ENCODE data around the gene E2F1.

E2F1 gene

GRCh38 chr20:33671573-33672288 is 14.5 kb downstream of the E2F1 start:
- no peak for DNase-seq

GRCh38 chr20:33670715-33671499 is 15.3 kb downstream of the E2F1 start:
- DNase-seq, result no peak

GRCh38 chr20:33669873-33670640 is 16.1 kb downstream of the E2F1 start:
- no peak for DNase-seq

- DNase-seq, result no peak
Measured at GRCh38 chr20:33669224-33669623, 17.0 kb downstream of the E2F1 start.

- DNase-seq, result no peak
Measured at GRCh38 chr20:33668466-33669155, 17.6 kb downstream of the E2F1 start.

GRCh38 chr20:33667676-33668465 is 18.3 kb downstream of the E2F1 start:
- DNase-seq, result peak; percentile 70

GRCh38 chr20:33667245-33667675 is 18.9 kb downstream of the E2F1 start:
- DNase-seq, result peak; percentile 32

- peak; percentile 63 for DNase-seq
Measured at GRCh38 chr20:33666293-33667244, 19.6 kb downstream of the E2F1 start, which contains the start of gene ACTL10. Gene ACTL10, plus strand, starts transcription at chr20:33666943. Its CDS starts 555 bp downstream, at chr20:33667498.

- DNase-seq, result no peak
Measured at GRCh38 chr20:33664762-33665144, 21.4 kb downstream of the E2F1 start.

- no peak for DNase-seq
Measured at GRCh38 chr20:33664085-33664761, 22.0 kb downstream of the E2F1 start.

- DNase-seq, result peak; percentile 82
Measured at GRCh38 chr20:33663161-33664084, 22.8 kb downstream of the E2F1 start.

- no peak for DNase-seq
Measured at GRCh38 chr20:33662172-33662571, 24.0 kb downstream of the E2F1 start, which contains the start of gene C20orf144. Gene C20orf144, plus strand, starts transcription at chr20:33662327. Its CDS starts 19 bp downstream, at chr20:33662346.

- DNase-seq, result no peak
Measured at GRCh38 chr20:33660685-33661058, 25.5 kb downstream of the E2F1 start.

- DNase-seq, result no peak
Measured at GRCh38 chr20:33660035-33660684, 26.0 kb downstream of the E2F1 start.

GRCh38 chr20:33659341-33660034 is 26.7 kb downstream of the E2F1 start:
- DNase-seq, result no peak

- DNase-seq, result no peak
Measured at GRCh38 chr20:33658929-33659328, 27.3 kb downstream of the E2F1 start.

GRCh38 chr20:33658510-33658909 is 27.7 kb downstream of the E2F1 start:
- no peak for DNase-seq

GRCh38 chr20:33657704-33658095 is 28.5 kb downstream of the E2F1 start:
- no peak for DNase-seq
